K562 (cell line): ENCODE results near the gene RAB6A.

ENCODE experiments used
- ZFP36 ChIP-seq: fragments of 150-350 bp; IDR thresholded peaks from 2 replicates; pipeline ENCODE4 v1.6.1; 2018; ENCODE audit warnings: low read length, low read depth; ENCODE audit not compliant: partially characterized antibody
- TF ChIP-seq, protein P1 (sequence below), 3 experiments: IDR thresholded peaks in 2 of 3; conservative IDR thresholded peaks in 1 of 3; 2 replicates each; pipeline ENCODE4 v1.5.1; 2011 to 2012; ENCODE audit warnings: low read length in 3 of 3, mild to moderate bottlenecking in 3 of 3, control low read depth in 2 of 3, improper control_type of control experiment in 1 of 3, inconsistent platforms in 1 of 3, low read depth in 1 of 3, mixed read lengths in 1 of 3, moderate library complexity in 1 of 3; ENCODE audit not compliant: insufficient read depth in 2 of 3

DNA sequence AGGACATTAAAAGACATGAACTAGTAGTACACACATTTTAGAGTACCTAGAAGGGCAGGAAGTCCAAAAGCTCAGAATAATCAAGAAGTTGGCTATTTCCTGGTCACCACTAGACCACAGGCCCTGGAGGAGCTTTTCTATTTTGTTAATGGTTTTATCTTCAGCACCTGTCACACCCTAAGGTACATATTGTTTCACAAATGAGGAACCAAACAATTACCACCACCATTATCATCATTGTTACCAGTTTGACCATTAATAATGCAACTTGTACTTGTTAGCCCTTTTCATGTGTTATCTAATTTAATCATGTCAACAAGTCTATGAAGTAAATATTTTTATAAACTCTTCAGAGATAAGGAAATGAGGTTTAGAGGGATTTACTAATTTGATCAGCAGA is 31.7 kb upstream of the RAB6A start:
- TF ChIP-seq, protein P1, sequence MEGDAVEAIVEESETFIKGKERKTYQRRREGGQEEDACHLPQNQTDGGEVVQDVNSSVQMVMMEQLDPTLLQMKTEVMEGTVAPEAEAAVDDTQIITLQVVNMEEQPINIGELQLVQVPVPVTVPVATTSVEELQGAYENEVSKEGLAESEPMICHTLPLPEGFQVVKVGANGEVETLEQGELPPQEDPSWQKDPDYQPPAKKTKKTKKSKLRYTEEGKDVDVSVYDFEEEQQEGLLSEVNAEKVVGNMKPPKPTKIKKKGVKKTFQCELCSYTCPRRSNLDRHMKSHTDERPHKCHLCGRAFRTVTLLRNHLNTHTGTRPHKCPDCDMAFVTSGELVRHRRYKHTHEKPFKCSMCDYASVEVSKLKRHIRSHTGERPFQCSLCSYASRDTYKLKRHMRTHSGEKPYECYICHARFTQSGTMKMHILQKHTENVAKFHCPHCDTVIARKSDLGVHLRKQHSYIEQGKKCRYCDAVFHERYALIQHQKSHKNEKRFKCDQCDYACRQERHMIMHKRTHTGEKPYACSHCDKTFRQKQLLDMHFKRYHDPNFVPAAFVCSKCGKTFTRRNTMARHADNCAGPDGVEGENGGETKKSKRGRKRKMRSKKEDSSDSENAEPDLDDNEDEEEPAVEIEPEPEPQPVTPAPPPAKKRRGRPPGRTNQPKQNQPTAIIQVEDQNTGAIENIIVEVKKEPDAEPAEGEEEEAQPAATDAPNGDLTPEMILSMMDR (IDR thresholded peaks at IDR 0.05 in 2 of 3, conservative IDR thresholded peaks at IDR 0.05 in 1 of 3; ENCODE audit: insufficient read depth in 2 of 3, low read depth in 1 of 3, low read length in 3 of 3) = no peak
- TF ChIP-seq ZFP36 = no peak
